Kidney (tissue), 14 donors: Measurements from ENCODE around the gene NLRC5. TPM values are rescaled to one million over a fixed set of nuclear protein-coding genes. Genes with fewer than 3 reads are reported as not detected.

Experiments
- DNase-seq, 5 donors: peaks; one replicate each; pipeline ENCODE4 v3.0.0-alpha.2; 2013 to 2020
- FAIRE-seq: peaks from 2 replicates; lab custom pipeline; 2012; peaks lifted over from hg19 to GRCh38; lab: Jason Lieb, UNC
- H3K27ac ChIP-seq, 2 donors: one replicate each; pipeline ENCODE4 v1.7.0; 2013; ENCODE audit warnings: low read depth in 2 of 2, low read length in 2 of 2, inconsistent platforms in 1 of 2
- H3K27me3 ChIP-seq: one replicate; pipeline ENCODE4 v1.7.1; 2013; ENCODE audit warnings: low read length, inconsistent platforms; ENCODE audit not compliant: control insufficient read depth, insufficient read depth
- H3K36me3 ChIP-seq, 3 donors: one replicate each; pipeline versions ENCODE4 v1.7.0 to v1.7.1; 2013; ENCODE audit warnings: low read length in 3 of 3, control low read depth in 1 of 3, inconsistent platforms in 1 of 3; ENCODE audit not compliant: insufficient read depth in 3 of 3, control insufficient read depth in 2 of 3
- H3K4me1 ChIP-seq, 3 donors: one replicate each; pipeline versions ENCODE4 v1.7.0 to v1.7.1; 2013; ENCODE audit warnings: low read length in 3 of 3, inconsistent platforms in 1 of 3, low read depth in 1 of 3; ENCODE audit not compliant: control insufficient read depth in 2 of 3, insufficient read depth in 2 of 3
- H3K4me3 ChIP-seq, 3 donors: one replicate each; pipeline versions ENCODE4 v1.7.0 to v1.8.1; 2013; ENCODE audit warnings: low read length in 3 of 3, control low read depth in 1 of 3, inconsistent platforms in 1 of 3
- H3K9ac ChIP-seq, 3 donors: one replicate each; pipeline versions ENCODE4 v1.7.0 to v1.7.1; 2013; ENCODE audit warnings: low read length in 3 of 3, control low read depth in 1 of 3, inconsistent platforms in 1 of 3
- H3K9me3 ChIP-seq, 3 donors: one replicate each; pipeline versions ENCODE4 v1.7.0 to v1.7.1; 2013; ENCODE audit warnings: low read length in 3 of 3, control low read depth in 1 of 3, inconsistent platforms in 1 of 3; ENCODE audit not compliant: control insufficient read depth in 2 of 3, insufficient read depth in 1 of 3
- intact Hi-C: fragments of 100-400 bp; cut with DNase I; formaldehyde crosslinking; loops from one replicate; pipeline ENCODE4 v1.11.1; 2022
- polyA plus RNA-seq: library from polyadenylated mRNA; stranded (reverse); fragments of 350-450 nt; fragmentation: Illumina TruSeq; extraction: RNeasy Lipid Tissue Mini Kit (QIAGEN cat#74804); gene quantifications from one replicate; pipeline ENCODE4 v1.2.3, GENCODE V29; 2014; ENCODE audit warnings: low read depth, low replicate concordance; ENCODE audit not compliant: insufficient read depth
- total RNA-seq: library from RNA; stranded (reverse); fragmentation: NEBNext Ultra II Directional; extraction: Animal tissue kit (Norgen Biotek cat#: 25700); gene quantifications from one replicate; pipeline ENCODE4 v1.2.1, GENCODE V29; 2021
- TF ChIP-seq, protein P1 (sequence below): IDR thresholded peaks from 3 replicates; pipeline ENCODE4 v1.5.1; 2012; ENCODE audit warnings: mild to moderate bottlenecking, moderate library complexity, borderline replicate concordance; ENCODE audit not compliant: insufficient read depth; ENCODE audit errors: extremely low read depth
- donor health status: control.
- donor health status: control.
- donor health status: control.
- donor health status: control.
- donor health status: control.
- donor health status: DM: yes; HTN: yes; CAD: no.
- donor health status: Normal renal cell carcinoma (clear cell type).

Gene NLRC5
- total and polyA plus RNA-seq, 2 donors from 2014 or later, result 7.1 to 55.6 TPM

GRCh38 chr16:56977216-56977615, 12.1 kb upstream of the NLRC5 start:
- intact Hi-C loops, result loop anchor here (10.0 kb wide), 1 partner anchor 68 kb away; no protein-coding TSS in a partner anchor
- FAIRE-seq, result no peak

DNA sequence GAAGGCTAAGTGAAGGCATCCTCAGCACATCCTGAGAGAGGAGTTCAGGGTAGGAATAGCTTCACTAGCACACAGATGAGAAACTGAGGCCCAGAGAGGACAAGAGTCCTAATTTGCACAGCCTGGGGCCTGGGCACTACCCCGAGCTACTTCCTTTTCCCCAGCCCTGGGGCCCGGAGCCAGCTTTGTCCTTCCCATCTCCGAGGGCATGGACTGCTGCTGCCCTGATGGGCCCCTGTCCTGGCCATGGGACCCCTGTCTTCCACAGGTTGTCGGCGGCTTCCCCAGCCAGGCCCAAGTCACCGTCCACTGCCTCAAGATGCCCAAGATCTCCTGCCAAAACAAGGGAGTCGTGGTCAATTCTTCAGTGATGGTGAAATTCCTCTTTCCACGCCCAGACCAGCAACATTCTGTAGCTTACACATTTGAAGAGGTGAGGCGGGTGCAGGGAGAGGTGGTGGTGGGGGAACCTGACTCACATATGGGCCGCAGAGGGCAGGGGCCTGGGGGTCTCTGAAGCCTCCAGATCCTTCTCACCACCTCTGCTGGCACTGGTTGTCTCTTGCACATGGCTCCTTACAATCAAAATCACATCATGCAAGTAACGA, 11.4 kb upstream of the NLRC5 start:
- DNase-seq (no peak), FAIRE-seq (no peak)
- Histone ChIP-seq H3K9ac (no peak overlapping the region), H3K4me3 (no peak overlapping the region), H3K4me1 (no peaks in the 10 kb centered on the region), H3K9me3 (no peaks in the 10 kb centered on the region), H3K27me3 (no peaks in the 10 kb centered on the region), H3K36me3 (no peaks in the 10 kb centered on the region), H3K27ac (no peak overlapping the region)
- TF ChIP-seq, protein P1, sequence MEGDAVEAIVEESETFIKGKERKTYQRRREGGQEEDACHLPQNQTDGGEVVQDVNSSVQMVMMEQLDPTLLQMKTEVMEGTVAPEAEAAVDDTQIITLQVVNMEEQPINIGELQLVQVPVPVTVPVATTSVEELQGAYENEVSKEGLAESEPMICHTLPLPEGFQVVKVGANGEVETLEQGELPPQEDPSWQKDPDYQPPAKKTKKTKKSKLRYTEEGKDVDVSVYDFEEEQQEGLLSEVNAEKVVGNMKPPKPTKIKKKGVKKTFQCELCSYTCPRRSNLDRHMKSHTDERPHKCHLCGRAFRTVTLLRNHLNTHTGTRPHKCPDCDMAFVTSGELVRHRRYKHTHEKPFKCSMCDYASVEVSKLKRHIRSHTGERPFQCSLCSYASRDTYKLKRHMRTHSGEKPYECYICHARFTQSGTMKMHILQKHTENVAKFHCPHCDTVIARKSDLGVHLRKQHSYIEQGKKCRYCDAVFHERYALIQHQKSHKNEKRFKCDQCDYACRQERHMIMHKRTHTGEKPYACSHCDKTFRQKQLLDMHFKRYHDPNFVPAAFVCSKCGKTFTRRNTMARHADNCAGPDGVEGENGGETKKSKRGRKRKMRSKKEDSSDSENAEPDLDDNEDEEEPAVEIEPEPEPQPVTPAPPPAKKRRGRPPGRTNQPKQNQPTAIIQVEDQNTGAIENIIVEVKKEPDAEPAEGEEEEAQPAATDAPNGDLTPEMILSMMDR, result no peak
- intact Hi-C loops, result loop anchor here (10.0 kb wide), 1 partner anchor 67 kb away; no protein-coding TSS in a partner anchor

More at GRCh38 chr16:56977216-56977615, 12.1 kb upstream of the NLRC5 start:
- H3K27ac ChIP-seq, result no peak overlapping the region
- H3K36me3 ChIP-seq, result no peaks in the 10 kb centered on the region
- no peak overlapping the region for H3K4me3 ChIP-seq
- H3K4me1 ChIP-seq, result no peaks in the 10 kb centered on the region
- DNase-seq, result no peak
- no peak overlapping the region for H3K9ac ChIP-seq
- no peaks in the 10 kb centered on the region for H3K9me3 ChIP-seq
- H3K27me3 ChIP-seq, result no peaks in the 10 kb centered on the region
- TF ChIP-seq, protein P1, result no peak

DNA sequence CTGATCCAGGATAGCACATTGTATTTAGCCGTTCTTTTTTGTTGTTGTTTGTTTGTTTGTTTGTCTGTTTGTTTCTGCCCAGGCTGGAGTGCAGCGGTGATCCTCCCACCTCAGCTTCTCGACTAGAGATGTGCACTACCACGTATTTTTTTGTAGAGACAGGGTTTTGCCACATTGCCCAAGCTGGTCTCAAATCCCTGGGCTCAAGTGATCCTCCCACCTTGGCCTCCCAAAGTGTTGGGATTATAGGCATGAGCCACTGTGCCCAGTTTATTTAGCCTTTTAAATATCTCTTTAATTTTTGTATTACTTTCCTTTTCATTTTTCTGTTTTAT, 9.2 kb upstream of the NLRC5 start:
- DNase-seq, result no peak
- H3K4me1 ChIP-seq, result peaks cover 0 to 4% (median 0%) of the 10 kb centered on the region in 3 donors
- H3K9me3 ChIP-seq, result no peaks in the 10 kb centered on the region
- no peak for FAIRE-seq
- intact Hi-C loops, result no loop called here
- no peak overlapping the region for H3K9ac ChIP-seq
- H3K4me3 ChIP-seq, result no peak overlapping the region
- H3K36me3 ChIP-seq, result no peaks in the 10 kb centered on the region
- H3K27ac ChIP-seq, result no peak overlapping the region
- no peaks in the 10 kb centered on the region for H3K27me3 ChIP-seq
- TF ChIP-seq, protein P1, result no peak
